ENCODE results near the gene BPIFB2.
"Not testable (repeated sequence)": the region's sequence is repeated elsewhere in the genome, so short reads cannot be mapped to it uniquely, and the experiment has no call there.

The BPIFB2 gene

GRCh38 chr20:33045129-33045721 is 37.7 kb downstream of the BPIFB2 start:
- not testable (repeated sequence) for DNase-seq

GRCh38 chr20:33046412-33046811 is 38.9 kb downstream of the BPIFB2 start:
- no peak for DNase-seq

GRCh38 chr20:33051333-33051732 is 43.8 kb downstream of the BPIFB2 start:
- DNase-seq = no peak

- DNase-seq = no peak
Measured at GRCh38 chr20:33053291-33054106, 46.0 kb downstream of the BPIFB2 start, which contains the start of gene BPIFB3. BPIFB3 (plus strand) TSS chr20:33053903; CDS start chr20:33055436, 1,533 bp downstream.

- no peak for DNase-seq
Measured at GRCh38 chr20:33054381-33054780, 46.9 kb downstream of the BPIFB2 start.

GRCh38 chr20:33054791-33055190 is 47.3 kb downstream of the BPIFB2 start:
- no peak for DNase-seq

GRCh38 chr20:33059136-33059535 is 51.6 kb downstream of the BPIFB2 start:
- DNase-seq = no peak

- DNase-seq = no peak
Measured at GRCh38 chr20:33059741-33060390, 52.4 kb downstream of the BPIFB2 start.

- DNase-seq = no peak
Measured at GRCh38 chr20:33061658-33062028, 54.1 kb downstream of the BPIFB2 start.

- no peak for DNase-seq
Measured at GRCh38 chr20:33062105-33062824, 54.8 kb downstream of the BPIFB2 start.

GRCh38 chr20:33062825-33063149 is 55.3 kb downstream of the BPIFB2 start:
- no peak for DNase-seq

GRCh38 chr20:33063271-33063670 is 55.8 kb downstream of the BPIFB2 start:
- no peak for DNase-seq

- no peak for DNase-seq
Measured at GRCh38 chr20:33064572-33065287, 57.2 kb downstream of the BPIFB2 start.

GRCh38 chr20:33065785-33066184 is 58.3 kb downstream of the BPIFB2 start:
- DNase-seq = no peak

- no peak for DNase-seq
Measured at GRCh38 chr20:33067806-33068205, 60.3 kb downstream of the BPIFB2 start.

- DNase-seq = no peak
Measured at GRCh38 chr20:33068251-33068939, 60.9 kb downstream of the BPIFB2 start.

GRCh38 chr20:33069673-33070072 is 62.2 kb downstream of the BPIFB2 start:
- DNase-seq = no peak

- DNase-seq = no peak
Measured at GRCh38 chr20:33070111-33071053, 62.9 kb downstream of the BPIFB2 start.

- no peak for DNase-seq
Measured at GRCh38 chr20:33071198-33071597, 63.7 kb downstream of the BPIFB2 start.

- DNase-seq = no peak
Measured at GRCh38 chr20:33072362-33072761, 64.9 kb downstream of the BPIFB2 start.

- no peak for DNase-seq
Measured at GRCh38 chr20:33072813-33073212, 65.3 kb downstream of the BPIFB2 start.
